Measurements from ENCODE around the gene SEMA3D.

DNA sequence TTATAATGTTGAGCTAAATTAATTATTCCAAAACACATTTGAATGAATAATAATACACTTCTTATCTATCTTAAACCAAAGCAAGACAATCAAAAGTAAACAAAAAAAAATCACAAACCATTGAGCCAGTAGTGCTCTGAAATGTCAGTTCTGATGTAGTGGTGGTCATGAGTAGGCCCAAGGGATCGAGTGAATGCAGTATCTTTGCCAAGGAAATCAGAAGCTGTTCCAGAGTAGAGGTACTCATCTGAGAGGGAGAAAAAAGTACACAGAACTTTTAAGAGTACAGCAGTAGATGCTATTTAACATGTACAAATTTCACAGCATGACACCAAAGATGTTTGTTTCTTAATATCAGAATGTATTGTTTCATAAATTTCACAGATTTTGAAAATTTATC, 121.5 kb downstream of the SEMA3D start:
- TF ChIP-seq POLR2A (IDR thresholded peaks at IDR 0.05) (no peak), CTCF (IDR thresholded peaks at IDR 0.05) (no peak)
